ENCODE measurements around the gene FGF13. TPM values are rescaled to one million over a fixed set of nuclear protein-coding genes. Genes with fewer than 3 reads are reported as not detected.
A peak's percentile ranks its signal among the peaks of the same experiment; 100 is the strongest.

The FGF13 gene
- total and polyA plus RNA-seq, 7 donors = 10.9 to 54.0 (median 33.1) TPM

DNA sequence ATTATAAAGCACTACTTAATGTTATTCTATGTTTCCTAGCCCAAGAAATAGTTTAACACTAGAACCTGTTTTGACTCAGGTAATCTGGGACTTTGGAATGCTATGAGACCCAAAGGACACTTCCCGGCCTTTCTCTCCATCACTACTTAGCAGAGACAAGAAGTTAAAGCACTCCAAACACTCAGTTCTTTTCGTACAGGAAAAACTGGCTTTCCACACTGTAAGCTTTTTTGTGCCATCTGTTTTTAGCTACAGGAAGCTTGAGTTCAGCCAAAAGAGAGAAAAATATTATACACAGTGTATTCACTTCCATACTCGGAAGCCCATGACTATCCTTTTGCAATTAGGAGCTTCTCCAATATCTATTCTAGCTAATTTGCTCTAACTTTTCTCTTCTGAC lies 7.9 kb upstream of the FGF13 start:
- 36 to 55% (median 42%) methylated on average over 3 of the region's 3 CpGs for WGBS, 3 donors
- Histone ChIP-seq H3K4me1 (no peaks in the 10 kb centered on the region), H3K9me3 (no peaks in the 10 kb centered on the region), H3K27me3 (ENCODE audit: insufficient read depth in 3 of 3, low read length in 2 of 3) (peaks cover 0 to 6% (median 0%) of the 10 kb centered on the region in 3 donors), H3K36me3 (ENCODE audit: insufficient read depth in 1 of 2, low read depth in 1 of 2) (no peaks in the 10 kb centered on the region), H3K4me3 (no peak overlapping the region), H3K27ac (no peak overlapping the region)
- TF ChIP-seq, protein P1, sequence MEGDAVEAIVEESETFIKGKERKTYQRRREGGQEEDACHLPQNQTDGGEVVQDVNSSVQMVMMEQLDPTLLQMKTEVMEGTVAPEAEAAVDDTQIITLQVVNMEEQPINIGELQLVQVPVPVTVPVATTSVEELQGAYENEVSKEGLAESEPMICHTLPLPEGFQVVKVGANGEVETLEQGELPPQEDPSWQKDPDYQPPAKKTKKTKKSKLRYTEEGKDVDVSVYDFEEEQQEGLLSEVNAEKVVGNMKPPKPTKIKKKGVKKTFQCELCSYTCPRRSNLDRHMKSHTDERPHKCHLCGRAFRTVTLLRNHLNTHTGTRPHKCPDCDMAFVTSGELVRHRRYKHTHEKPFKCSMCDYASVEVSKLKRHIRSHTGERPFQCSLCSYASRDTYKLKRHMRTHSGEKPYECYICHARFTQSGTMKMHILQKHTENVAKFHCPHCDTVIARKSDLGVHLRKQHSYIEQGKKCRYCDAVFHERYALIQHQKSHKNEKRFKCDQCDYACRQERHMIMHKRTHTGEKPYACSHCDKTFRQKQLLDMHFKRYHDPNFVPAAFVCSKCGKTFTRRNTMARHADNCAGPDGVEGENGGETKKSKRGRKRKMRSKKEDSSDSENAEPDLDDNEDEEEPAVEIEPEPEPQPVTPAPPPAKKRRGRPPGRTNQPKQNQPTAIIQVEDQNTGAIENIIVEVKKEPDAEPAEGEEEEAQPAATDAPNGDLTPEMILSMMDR (IDR thresholded peaks at IDR 0.05) = no peak
- intact Hi-C loops (cut with DNase I) = no loop called here
- ATAC-seq = no peak
- no peak for DNase-seq

DNA sequence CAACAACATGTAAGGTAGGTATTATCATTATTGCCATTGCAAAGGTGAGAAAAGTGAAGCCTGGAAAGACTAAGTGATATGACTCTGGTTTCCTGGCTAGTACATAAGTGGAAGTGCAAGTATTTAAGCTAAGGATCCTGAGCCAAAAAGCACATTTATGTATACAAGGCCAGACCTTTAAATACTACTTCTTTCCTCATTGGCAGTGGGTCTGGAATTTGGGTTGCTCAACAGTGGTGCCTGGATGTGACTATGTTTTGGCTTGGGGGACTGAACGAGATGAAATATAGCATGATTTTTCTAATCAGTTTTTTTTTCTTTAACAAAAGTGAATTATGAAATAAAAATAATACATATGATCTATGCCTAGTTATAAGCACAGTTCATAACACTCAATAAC lies 7.4 kb upstream of the FGF13 start:
- Histone ChIP-seq H3K27ac (no peak overlapping the region), H3K9me3 (no peaks in the 10 kb centered on the region), H3K36me3 (ENCODE audit: insufficient read depth in 1 of 2, low read depth in 1 of 2) (no peaks in the 10 kb centered on the region), H3K4me3 (no peak overlapping the region), H3K27me3 (ENCODE audit: insufficient read depth in 3 of 3, low read length in 2 of 3) (peaks cover 0 to 9% (median 0%) of the 10 kb centered on the region in 3 donors), H3K4me1 (no peaks in the 10 kb centered on the region)
- no peak for DNase-seq
- WGBS, 3 donors = 32 to 75% (median 67%) methylated on average over 1 of the region's 1 CpG
- no peak for ATAC-seq
- TF ChIP-seq, protein P1 (IDR thresholded peaks at IDR 0.05) = no peak
- intact Hi-C loops (cut with DNase I) = no loop called here

DNA sequence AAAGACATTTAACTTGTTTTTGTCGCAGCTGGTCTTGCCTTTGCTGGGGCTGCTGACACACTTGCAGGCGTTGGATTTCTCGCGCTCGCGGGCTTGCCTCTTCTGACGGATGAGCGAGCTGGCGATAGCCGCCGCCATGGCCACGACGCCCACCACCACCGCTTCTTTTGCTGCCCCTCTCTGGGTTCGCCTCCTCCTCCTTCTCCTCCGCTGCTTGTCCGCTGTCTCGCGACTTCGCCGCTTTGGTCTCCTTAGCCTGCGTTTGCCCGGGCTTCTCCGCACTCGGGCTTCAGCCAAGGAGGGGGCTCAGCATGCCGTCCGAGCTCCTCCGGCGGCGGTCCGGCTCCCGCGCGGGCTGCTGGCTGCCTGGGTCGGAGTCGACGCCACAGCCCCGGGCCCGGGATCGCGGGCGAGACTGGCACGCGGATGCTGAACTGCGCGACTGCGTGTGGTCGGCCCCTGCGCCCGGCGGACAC lies 613 bp downstream of the FGF13 start:
- TF ChIP-seq, protein P1 (IDR thresholded peaks at IDR 0.05) = no peak
- Histone ChIP-seq H3K9me3 (no peaks in the 10 kb centered on the region), H3K27ac (no peak overlapping the region), H3K4me1 (no peaks in the 10 kb centered on the region), H3K27me3 (ENCODE audit: insufficient read depth in 3 of 3, low read length in 2 of 3) (peaks cover 0 to 25% (median 0%) of the 10 kb centered on the region in 3 donors), H3K4me3 (peak overlapping the region; percentile 58), H3K36me3 (ENCODE audit: insufficient read depth in 1 of 2, low read depth in 1 of 2) (no peaks in the 10 kb centered on the region)
- intact Hi-C loops (cut with DNase I) = no loop called here
- 0 to 18% (median 4%) methylated on average over 15 to 43 of the region's 51 CpGs for WGBS, 3 donors
- DNase-seq (peak; percentile 12 to 33), ATAC-seq (peak; percentile 9 to 39 (median 28))

DNA sequence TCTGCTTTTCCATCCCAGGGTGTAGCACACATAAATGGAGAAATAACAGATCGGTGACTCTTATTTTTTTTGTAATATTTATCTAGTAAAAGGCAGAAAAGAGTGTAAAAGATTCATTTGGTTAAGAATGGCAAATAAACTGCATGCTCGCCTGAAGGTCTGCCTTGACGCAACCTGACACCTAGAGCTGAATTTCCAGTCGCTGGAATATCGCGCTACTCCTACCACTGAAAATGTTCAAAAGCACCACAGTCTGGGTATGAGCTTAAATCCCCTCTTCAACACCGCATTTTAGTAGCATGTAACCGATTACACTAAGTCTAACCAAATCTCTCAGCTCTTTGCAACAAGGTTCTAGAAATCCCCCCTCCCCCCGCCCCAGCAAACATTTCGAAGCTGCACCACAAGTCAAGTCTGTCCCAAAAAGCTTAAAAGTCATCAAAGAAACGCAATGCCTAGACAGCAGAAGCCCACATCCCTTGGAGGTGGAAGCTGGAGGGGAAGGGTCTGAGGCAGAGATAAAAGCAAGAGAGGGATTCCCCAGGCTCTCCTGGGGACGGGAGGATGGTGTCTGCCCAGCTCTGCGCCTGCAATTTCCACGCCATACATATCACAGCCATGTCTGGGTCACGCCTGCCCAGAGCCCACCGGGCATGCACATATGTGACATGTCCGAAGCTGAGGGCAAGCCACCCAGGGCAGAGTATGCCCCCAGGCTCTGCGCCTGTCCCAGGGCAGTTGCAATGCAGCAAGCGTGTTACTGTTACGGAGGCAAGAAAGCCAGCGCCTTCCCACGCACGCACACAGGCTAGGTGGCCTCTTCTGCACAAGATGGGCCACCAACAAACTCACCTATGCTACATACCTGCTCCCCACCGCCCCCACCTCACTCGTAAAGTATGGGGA lies 1.4 kb downstream of the FGF13 start:
- intact Hi-C loops (cut with DNase I) = no loop called here
- Histone ChIP-seq H3K4me1 (no peaks in the 10 kb centered on the region), H3K27ac (no peak overlapping the region), H3K27me3 (ENCODE audit: insufficient read depth in 3 of 3, low read length in 2 of 3) (peaks cover 0 to 25% (median 0%) of the 10 kb centered on the region in 3 donors), H3K9me3 (no peaks in the 10 kb centered on the region), H3K36me3 (ENCODE audit: insufficient read depth in 1 of 2, low read depth in 1 of 2) (no peaks in the 10 kb centered on the region), H3K4me3 (peak overlapping the region; percentile 58)
- 47 to 51% (median 48%) methylated on average over 21 to 25 of the region's 25 CpGs for WGBS, 3 donors
- DNase-seq (peak in 1 of 2 donors; percentile 9), ATAC-seq (no peak)
- TF ChIP-seq, protein P1 (IDR thresholded peaks at IDR 0.05) = no peak

Measured in psoas muscle (tissue), 8 donors.